GM19452 (cell line): ENCODE data around the gene PCDHGA9.
"Not testable (repeated sequence)": the region's sequence is repeated elsewhere in the genome, so short reads cannot be mapped to it uniquely, and the experiment has no call there.

Source experiments
- ATAC-seq: cut with Tn5 transposase; IDR thresholded peaks from one replicate; pipeline ENCODE4 v1.9.1; 2021; ENCODE audit not compliant: unreplicated experiment

Gene PCDHGA9

DNA sequence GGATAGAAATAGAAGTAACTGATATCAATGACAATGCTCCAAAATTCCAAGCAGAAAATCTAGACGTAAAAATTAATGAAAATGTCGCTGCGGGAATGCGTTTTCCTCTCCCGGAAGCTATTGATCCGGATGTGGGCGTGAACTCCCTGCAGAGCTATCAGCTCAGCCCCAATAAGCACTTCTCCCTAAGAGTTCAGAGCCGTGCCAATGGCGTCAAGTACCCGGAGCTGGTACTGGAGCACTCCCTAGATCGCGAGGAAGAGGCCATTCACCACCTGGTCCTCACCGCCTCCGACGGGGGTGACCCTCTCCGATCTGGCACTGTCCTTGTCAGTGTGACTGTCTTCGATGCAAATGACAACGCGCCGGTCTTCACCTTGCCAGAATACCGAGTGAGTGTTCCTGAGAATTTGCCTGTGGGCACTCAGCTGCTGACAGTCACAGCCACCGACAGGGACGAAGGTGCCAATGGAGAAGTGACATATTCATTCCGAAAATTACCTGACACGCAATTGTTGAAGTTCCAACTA lies 11.0 kb downstream of the PCDHGA9 start:
- no peak for ATAC-seq

DNA sequence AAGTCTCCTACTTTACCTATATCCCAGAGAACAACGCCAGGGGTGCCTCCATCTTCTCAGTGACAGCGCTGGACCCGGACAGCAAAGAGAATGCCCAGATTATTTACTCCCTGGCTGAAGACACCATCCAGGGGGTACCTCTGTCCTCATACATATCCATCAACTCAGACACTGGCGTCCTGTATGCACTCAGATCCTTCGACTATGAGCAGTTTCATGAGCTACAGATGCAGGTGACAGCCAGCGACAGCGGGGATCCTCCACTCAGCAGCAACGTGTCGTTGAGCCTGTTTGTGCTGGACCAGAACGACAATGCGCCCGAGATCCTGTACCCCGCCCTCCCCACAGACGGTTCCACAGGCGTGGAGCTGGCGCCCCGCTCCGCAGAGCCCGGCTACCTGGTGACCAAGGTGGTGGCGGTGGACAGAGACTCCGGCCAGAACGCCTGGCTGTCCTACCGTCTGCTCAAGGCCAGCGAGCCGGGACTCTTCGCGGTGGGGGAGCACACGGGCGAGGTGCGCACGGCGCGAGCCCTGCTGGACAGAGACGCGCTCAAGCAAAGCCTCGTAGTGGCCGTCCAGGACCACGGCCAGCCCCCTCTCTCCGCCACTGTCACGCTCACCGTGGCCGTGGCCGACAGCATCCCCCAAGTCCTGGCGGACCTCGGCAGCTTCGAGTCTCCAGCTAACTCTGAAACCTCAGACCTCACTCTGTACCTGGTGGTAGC lies 12.1 kb downstream of the PCDHGA9 start:
- not testable (repeated sequence) for ATAC-seq

DNA sequence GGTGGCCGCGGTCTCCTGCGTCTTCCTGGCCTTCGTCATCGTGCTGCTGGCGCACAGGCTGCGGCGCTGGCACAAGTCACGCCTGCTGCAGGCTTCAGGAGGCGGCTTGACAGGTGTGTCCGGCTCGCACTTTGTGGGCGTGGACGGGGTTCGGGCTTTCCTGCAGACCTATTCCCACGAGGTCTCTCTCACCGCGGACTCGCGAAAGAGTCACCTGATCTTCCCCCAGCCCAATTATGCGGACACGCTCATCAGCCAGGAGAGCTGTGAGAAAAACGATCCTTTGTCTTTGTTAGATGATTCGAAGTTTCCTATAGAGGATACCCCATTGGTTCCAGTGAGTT lies 12.7 kb downstream of the PCDHGA9 start:
- not testable (repeated sequence) for ATAC-seq

DNA sequence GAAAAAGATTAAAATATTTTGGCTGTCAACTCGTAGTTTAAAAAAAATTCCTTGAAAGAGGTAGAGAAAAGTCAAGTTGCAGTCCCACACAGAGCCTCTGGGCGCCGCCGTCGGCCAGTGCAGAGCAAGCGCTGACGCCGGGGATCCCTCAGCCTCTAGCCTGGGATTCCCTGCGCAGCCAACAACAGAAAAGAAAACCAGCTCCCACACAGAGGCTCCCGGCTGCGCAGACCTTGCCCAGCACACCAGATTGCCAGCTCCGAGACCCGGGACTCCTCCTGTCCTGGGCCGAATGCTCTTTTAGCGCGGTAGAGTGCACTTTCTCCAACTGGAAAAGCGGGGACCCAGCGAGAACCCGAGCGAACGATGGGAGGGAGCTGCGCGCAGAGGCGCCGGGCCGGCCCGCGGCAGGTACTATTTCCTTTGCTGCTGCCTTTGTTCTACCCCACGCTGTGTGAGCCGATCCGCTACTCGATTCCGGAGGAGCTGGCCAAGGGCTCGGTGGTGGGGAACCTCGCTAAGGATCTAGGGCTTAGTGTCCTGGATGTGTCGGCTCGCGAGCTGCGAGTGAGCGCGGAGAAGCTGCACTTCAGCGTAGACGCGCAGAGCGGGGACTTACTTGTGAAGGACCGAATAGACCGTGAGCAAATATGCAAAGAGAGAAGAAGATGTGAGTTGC lies 15.1 kb downstream of the PCDHGA9 start, which contains the start of gene PCDHGB7:
PCDHGB7 (plus strand) TSS at position 184 of the 679 bp plus-strand sequence; CDS start at position 367, 183 bp downstream.
- peak; percentile 82 for ATAC-seq

DNA sequence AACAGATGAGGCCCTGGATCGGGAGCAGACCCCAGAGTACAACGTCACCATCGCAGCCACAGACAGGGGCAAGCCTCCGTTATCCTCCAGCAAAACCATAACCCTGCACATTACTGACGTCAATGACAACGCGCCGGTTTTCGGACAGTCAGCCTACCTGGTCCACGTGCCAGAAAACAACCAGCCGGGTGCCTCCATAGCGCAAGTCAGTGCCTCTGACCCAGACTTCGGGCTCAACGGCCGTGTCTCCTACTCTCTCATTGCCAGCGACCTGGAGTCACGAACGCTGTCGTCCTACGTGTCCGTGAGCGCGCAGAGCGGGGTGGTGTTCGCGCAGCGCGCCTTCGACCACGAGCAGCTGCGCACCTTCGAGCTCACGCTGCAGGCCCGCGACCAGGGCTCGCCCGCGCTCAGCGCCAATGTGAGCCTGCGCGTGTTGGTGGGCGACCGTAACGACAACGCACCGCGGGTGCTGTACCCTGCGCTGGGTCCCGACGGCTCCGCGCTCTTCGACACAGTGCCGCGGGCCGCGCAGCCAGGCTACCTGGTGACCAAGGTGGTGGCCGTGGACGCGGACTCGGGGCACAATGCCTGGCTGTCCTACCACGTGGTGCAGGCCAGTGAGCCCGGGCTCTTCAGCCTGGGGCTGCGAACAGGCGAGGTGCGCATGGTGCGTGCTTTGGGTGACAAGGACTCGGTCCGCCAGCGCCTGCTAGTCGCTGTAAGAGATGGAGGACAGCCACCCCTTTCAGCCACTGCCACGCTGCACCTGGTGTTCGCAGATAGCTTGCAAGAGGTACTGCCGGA lies 16.7 kb downstream of the PCDHGA9 start:
- no peak for ATAC-seq

DNA sequence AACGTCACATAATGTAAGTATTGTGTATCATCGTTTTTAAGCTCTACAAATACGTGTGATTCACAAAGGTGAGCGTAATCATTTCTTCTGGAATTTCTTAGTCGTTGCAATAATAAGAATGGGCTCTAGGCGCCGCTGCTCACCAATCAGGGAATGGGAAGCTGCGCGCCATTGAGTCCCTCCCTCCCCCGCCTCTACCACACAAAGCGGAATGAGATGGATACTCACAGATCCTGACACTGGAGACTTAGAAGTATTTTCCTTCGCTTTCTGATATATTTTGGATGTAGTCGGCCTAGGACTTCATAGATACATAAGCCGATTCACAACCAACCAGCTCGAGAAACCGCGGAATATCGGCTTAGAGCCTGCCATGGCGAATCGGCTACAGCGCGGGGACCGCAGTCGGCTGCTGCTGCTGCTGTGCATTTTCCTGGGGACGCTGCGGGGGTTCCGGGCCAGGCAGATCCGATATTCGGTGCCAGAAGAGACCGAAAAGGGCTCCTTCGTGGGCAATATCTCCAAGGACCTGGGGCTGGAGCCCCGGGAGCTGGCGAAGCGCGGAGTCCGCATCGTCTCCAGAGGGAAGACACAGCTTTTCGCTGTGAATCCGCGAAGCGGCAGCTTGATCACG lies 18.4 kb downstream of the PCDHGA9 start, which contains the start of gene PCDHGA11:
PCDHGA11 (plus strand) TSS at position 197 of the 634 bp plus-strand sequence; CDS start at position 374, 177 bp downstream.
- ATAC-seq: peak; percentile 41

DNA sequence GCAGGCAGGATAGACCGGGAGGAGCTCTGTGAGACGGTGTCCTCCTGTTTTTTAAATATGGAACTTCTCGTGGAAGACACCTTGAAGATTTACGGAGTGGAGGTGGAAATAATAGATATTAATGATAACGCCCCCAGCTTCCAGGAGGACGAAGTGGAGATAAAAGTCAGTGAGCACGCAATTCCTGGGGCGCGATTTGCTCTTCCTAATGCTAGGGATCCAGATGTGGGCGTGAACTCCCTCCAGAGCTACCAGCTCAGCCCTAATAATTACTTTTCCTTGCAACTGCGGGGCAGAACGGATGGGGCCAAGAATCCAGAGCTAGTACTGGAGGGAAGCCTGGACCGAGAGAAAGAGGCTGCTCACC lies 18.9 kb downstream of the PCDHGA9 start:
- no peak for ATAC-seq

DNA sequence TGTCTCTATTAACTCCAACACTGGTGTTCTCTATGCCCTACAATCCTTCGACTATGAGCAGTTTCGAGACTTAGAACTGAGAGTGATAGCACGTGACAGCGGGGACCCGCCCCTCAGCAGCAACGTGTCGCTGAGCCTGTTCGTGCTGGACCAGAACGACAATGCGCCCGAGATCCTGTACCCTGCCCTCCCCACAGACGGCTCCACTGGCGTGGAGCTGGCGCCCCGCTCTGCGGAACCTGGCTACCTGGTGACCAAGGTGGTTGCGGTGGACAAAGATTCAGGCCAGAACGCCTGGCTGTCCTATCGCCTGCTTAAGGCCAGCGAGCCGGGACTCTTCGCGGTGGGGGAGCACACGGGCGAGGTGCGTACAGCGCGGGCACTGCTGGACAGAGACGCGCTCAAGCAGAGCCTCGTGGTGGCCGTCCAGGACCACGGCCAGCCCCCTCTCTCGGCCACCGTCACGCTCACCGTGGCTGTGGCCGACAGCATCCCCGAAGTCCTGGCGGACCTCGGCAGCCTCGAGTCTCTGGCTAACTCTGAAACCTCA lies 20.2 kb downstream of the PCDHGA9 start:
- no peak for ATAC-seq

DNA sequence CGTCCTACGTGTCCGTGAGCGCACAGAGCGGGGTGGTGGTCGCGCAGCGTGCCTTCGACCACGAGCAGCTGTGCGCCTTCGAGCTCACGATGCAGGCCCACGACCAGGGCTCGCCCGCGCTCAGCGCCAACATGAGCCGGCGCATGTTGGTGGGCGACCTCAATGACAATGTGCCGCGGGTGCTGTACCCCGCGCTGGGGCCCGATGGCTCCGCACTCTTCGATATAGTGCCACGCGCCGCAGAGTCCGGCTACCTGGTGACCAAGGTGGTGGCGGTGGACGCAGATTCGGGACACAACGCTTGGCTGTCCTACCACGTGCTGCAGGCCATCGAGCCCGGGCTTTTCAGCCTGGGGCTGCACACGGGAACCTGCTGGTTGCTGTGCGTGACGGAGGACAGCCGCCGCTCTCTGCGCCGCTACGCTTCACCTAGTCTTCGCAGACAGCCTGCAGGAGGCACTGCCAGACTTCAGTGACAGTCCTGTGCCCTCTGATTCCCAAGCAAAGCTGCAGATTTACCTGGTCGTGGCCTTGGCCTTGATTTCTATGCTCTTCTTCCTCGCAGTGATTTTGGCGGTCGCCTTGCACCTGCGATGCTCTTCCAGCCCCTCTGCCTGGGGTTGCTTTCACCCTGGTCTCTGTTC lies 25.3 kb downstream of the PCDHGA9 start:
- ATAC-seq: no peak

DNA sequence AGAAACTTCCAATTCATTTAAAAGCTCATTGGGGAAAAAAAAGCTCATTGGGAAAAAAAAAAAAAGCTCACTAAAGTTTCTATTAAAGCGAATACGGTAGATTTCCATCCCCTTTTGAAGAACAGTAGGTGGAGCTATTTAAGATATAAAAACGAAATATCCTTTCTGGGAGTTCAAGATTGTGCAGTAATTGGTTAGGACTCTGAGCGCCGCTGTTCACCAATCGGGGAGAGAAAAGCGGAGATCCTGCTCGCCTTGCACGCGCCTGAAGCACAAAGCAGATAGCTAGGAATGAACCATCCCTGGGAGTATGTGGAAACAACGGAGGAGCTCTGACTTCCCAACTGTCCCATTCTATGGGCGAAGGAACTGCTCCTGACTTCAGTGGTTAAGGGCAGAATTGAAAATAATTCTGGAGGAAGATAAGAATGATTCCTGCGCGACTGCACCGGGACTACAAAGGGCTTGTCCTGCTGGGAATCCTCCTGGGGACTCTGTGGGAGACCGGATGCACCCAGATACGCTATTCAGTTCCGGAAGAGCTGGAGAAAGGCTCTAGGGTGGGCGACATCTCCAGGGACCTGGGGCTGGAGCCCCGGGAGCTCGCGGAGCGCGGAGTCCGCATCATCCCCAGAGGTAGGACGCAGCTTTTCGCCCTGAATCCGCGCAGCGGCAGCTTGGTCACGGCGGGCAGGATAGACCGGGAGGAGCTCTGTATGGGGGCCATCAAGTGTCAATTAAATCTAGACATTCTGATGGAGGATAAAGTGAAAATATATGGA lies 27.9 kb downstream of the PCDHGA9 start, which contains the start of gene PCDHGA12:
PCDHGA12 (plus strand) TSS at position 176 of the 782 bp plus-strand sequence; CDS start at position 429, 253 bp downstream.
- ATAC-seq: peak; percentile 84

DNA sequence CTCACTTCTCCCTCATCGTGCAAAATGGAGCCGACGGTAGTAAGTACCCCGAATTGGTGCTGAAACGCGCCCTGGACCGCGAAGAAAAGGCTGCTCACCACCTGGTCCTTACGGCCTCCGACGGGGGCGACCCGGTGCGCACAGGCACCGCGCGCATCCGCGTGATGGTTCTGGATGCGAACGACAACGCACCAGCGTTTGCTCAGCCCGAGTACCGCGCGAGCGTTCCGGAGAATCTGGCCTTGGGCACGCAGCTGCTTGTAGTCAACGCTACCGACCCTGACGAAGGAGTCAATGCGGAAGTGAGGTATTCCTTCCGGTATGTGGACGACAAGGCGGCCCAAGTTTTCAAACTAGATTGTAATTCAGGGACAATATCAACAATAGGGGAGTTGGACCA lies 28.7 kb downstream of the PCDHGA9 start:
- ATAC-seq: no peak

DNA sequence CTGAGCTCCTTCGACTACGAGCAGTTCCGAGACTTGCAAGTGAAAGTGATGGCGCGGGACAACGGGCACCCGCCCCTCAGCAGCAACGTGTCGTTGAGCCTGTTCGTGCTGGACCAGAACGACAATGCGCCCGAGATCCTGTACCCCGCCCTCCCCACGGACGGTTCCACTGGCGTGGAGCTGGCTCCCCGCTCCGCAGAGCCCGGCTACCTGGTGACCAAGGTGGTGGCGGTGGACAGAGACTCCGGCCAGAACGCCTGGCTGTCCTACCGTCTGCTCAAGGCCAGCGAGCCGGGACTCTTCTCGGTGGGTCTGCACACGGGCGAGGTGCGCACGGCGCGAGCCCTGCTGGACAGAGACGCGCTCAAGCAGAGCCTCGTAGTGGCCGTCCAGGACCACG lies 29.7 kb downstream of the PCDHGA9 start:
- ATAC-seq: not testable (repeated sequence)

DNA sequence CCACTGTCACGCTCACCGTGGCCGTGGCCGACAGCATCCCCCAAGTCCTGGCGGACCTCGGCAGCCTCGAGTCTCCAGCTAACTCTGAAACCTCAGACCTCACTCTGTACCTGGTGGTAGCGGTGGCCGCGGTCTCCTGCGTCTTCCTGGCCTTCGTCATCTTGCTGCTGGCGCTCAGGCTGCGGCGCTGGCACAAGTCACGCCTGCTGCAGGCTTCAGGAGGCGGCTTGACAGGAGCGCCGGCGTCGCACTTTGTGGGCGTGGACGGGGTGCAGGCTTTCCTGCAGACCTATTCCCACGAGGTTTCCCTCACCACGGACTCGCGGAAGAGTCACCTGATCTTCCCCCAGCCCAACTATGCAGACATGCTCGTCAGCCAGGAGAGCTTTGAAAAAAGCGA lies 30.1 kb downstream of the PCDHGA9 start:
- not testable (repeated sequence) for ATAC-seq

DNA sequence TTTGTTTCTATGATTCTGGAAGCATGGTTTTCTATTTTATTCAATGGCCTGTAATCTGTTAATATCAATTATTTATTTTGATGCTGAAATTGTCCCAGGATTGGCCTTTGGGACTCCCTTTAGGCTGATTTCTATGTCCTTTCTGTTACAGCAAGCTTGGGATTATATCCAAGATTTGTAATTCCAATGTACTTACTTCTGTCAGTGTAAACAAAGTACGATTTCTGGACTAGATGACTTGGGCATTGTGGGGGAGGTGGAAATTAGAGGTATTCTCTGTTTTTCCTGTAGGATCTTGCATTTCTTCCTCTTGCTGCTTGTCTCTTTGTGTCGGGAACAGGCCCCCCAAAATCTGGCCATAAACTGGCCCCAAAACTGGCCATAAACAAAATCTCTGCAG lies 31.4 kb downstream of the PCDHGA9 start:
- no peak for ATAC-seq

DNA sequence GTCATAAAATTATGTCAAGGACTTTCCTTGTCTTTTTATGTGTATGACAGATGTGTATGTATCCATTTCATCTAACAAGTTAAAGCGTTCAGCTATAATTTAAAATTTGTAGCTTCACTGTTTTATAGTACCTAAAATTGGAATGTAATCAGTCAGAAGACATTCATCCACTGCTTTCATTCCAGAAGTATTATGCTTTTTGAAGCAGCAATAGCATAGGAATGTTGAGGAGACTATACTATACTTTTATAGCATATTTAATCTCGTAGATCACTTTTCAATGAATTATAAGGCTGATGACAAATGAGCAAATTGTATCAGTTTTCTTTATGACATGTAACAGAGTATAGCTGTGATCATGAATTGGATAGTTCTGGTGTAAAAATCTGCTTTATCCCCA lies 34.6 kb downstream of the PCDHGA9 start:
- no peak for ATAC-seq

DNA sequence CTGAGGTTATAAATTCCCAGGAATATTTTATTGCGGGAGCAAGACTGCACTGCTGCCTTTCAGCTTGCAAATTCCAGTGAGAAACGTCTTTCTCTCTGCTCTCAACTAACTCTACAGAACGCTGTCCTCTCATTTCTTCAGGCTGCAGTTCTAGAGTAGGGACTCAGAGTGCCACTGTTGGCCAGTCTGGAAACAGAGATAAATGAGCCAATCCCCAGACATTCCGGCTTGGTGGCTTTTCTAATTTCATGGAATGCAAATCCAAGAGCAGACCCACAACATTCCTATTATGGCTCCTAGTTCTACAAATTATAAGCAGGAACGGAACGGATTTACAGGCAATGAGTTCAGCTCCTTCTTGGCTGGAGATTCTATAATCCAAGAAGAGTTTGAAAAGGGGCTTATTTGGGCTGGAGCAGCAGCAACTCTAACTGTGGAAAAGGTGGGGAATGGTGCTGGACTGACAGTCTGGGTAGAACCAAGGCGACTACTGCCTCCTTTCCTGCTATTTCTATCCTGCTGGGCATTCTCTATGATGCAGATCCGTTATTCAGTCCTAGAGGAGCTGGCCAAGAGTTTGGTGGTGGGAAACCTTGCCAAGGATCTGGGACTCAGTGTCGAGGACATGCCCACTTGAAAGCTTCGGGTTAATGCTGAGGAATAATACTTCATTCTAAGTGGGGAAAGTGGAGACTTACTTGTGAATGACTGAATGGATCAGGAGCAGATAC lies 37.0 kb downstream of the PCDHGA9 start:
- no peak for ATAC-seq

DNA sequence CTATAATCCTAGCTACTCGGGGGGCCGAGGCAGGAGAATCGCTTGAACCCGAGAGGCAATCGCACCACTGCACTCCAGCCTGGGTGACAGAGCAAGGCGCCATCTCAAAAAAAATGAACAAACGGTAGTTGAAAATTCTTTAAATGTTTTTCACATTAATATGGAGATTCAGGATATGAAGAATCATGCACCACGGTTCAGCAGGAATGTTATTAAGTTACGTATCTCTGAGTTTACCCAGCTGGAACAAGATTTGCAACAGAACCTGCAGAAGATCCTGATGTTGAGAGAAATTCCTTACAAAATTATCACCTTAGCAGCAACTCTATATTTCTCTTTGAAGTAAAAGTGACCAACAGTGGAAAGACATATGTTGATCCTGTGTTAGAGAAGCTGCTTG lies 37.8 kb downstream of the PCDHGA9 start:
- no peak for ATAC-seq

DNA sequence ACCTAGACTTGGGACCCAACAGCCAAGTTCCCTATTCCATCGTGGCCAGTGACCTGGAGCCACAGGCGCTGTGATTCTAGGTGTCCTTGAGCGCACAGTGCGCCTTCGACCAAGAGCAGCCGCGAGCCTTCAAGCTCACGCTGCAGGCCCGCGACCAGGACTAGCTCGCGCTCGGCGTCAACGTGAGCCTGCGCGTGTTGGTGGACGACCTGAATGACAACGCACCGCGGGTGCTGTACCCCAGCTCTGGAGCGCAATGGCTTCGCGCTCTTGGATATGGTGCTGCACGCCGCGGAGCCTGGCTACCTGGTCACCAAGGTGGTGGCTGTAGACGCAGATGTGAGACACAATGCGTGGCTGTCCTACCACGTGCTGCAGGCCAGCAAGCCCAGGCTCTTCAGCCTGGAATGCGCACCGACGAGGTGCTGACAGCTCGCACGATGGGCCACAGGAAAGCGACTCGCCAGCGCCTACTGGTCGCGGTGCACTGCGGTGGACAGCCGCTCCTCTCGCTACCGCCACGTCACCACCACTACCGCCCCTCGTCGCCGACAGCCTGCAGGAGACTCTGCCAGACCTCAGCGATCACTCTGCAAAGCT lies 39.1 kb downstream of the PCDHGA9 start:
- no peak for ATAC-seq
